Mesodermal cell (in vitro differentiated cells): Measurements from ENCODE around the gene LASP1NB.
"Not testable (repeated sequence)": the region's sequence is repeated elsewhere in the genome, so short reads cannot be mapped to it uniquely, and the experiment has no call there.

ENCODE experiments used
- H3K27ac ChIP-seq: 2 replicates; pipeline ENCODE4 v1.7.0; 2013; ENCODE audit warnings: mild to moderate bottlenecking, low read depth, low read length, moderate library complexity; ENCODE audit not compliant: severe bottlenecking
- H3K36me3 ChIP-seq: 2 replicates; pipeline ENCODE4 v1.7.1; 2013; ENCODE audit warnings: mild to moderate bottlenecking, low read length, moderate library complexity; ENCODE audit not compliant: control insufficient read depth, insufficient read depth
- H3K4me1 ChIP-seq: one replicate; pipeline ENCODE4 v1.7.1; 2013; ENCODE audit warnings: mild to moderate bottlenecking, low read length; ENCODE audit not compliant: insufficient read depth, control insufficient read depth, poor library complexity, severe bottlenecking
- H3K4me3 ChIP-seq: 2 replicates; pipeline ENCODE4 v1.7.0; 2013; ENCODE audit warnings: low read length, control low read depth, mild to moderate bottlenecking; ENCODE audit not compliant: insufficient read depth, poor library complexity, severe bottlenecking; ENCODE audit errors: extremely low read depth
- H3K9me3 ChIP-seq: 2 replicates; pipeline ENCODE4 v1.7.1; 2013; ENCODE audit warnings: mild to moderate bottlenecking, low read length, moderate library complexity; ENCODE audit not compliant: control insufficient read depth
- WGBS, 2 experiments: methylation state at CpG; one replicate each; pipeline ENCODE4 v1.1.5; 2013; ENCODE audit warnings: missing lambda C conversion rate in 2 of 2; ENCODE audit not compliant: insufficient coverage in 2 of 2; 5-methylcytosine and 5-hydroxymethylcytosine counted together

The LASP1NB gene

GRCh38 chr17:38940404-38940803 is 15.0 kb downstream of the LASP1NB start:
- Histone ChIP-seq H3K4me1 (no peaks in the 10 kb centered on the region), H3K27ac (no peak overlapping the region), H3K9me3 (no peaks in the 10 kb centered on the region), H3K36me3 (no peaks in the 10 kb centered on the region), H3K4me3 (no peak overlapping the region)
- no CpG with 5 or more reads among the region's 1 CpG for WGBS, 2 experiments

- no peaks in the 10 kb centered on the region for H3K36me3 ChIP-seq
- H3K9me3 ChIP-seq: no peaks in the 10 kb centered on the region
- no peaks in the 10 kb centered on the region for H3K4me1 ChIP-seq
- WGBS, 2 experiments: 87 to 100% methylated on average over 1 to 2 of the region's 4 CpGs
- H3K27ac ChIP-seq: no peak overlapping the region
- no peak overlapping the region for H3K4me3 ChIP-seq
Observed at GRCh38 chr17:38942696-38943334, 17.4 kb downstream of the LASP1NB start.

GRCh38 chr17:38943607-38944006 is 18.2 kb downstream of the LASP1NB start:
- Histone ChIP-seq H3K4me3 (no peak overlapping the region), H3K36me3 (no peaks in the 10 kb centered on the region), H3K9me3 (no peaks in the 10 kb centered on the region), H3K27ac (no peak overlapping the region), H3K4me1 (no peaks in the 10 kb centered on the region)
- WGBS, 2 experiments: 93 to 94% methylated on average over 5 to 6 of the region's 8 CpGs

- Histone ChIP-seq H3K4me3 (no peak overlapping the region), H3K27ac (no peak overlapping the region), H3K36me3 (no peaks in the 10 kb centered on the region), H3K4me1 (no peaks in the 10 kb centered on the region), H3K9me3 (no peaks in the 10 kb centered on the region)
- WGBS, 2 experiments: 100% methylated on average over 1 to 2 of the region's 2 CpGs
Observed at GRCh38 chr17:38947189-38947588, 21.8 kb downstream of the LASP1NB start.

- WGBS, 2 experiments: 90 to 96% methylated on average over 5 of the region's 7 CpGs
Observed at GRCh38 chr17:38953800-38954199, 28.4 kb downstream of the LASP1NB start.

GRCh38 chr17:38958326-38958725 is 32.9 kb downstream of the LASP1NB start:
- WGBS, 2 experiments: no CpG with 5 or more reads among the region's 1 CpG

More at GRCh38 chr17:38953800-38954199, 28.4 kb downstream of the LASP1NB start:
- H3K36me3 ChIP-seq, H3K27ac ChIP-seq, H3K9me3 ChIP-seq, H3K4me3 ChIP-seq, H3K4me1 ChIP-seq: not testable (repeated sequence)

GRCh38 chr17:38958756-38959155 is 33.3 kb downstream of the LASP1NB start:
- Histone ChIP-seq H3K9me3 (no peaks in the 10 kb centered on the region), H3K4me3 (no peak overlapping the region), H3K36me3 (no peaks in the 10 kb centered on the region), H3K4me1 (peaks cover 5% of the 10 kb centered on the region), H3K27ac (no peak overlapping the region)

More at GRCh38 chr17:38958326-38958725, 32.9 kb downstream of the LASP1NB start:
- Histone ChIP-seq H3K4me3 (no peak overlapping the region), H3K27ac (no peak overlapping the region), H3K9me3 (no peaks in the 10 kb centered on the region), H3K36me3 (no peaks in the 10 kb centered on the region), H3K4me1 (peaks cover 5% of the 10 kb centered on the region)

GRCh38 chr17:38959508-38959907 is 34.1 kb downstream of the LASP1NB start:
- Histone ChIP-seq H3K9me3 (no peaks in the 10 kb centered on the region), H3K4me1 (peaks cover 5% of the 10 kb centered on the region), H3K27ac (no peak overlapping the region), H3K4me3 (no peak overlapping the region), H3K36me3 (no peaks in the 10 kb centered on the region)
- 90 to 100% methylated on average over 2 of the region's 3 CpGs for WGBS, 2 experiments

GRCh38 chr17:38960402-38960801 is 35.0 kb downstream of the LASP1NB start:
- no peaks in the 10 kb centered on the region for H3K9me3 ChIP-seq
- H3K4me3 ChIP-seq: no peak overlapping the region
- WGBS, 2 experiments: 100% methylated on average over 1 of the region's 5 CpGs

GRCh38 chr17:38961413-38961812 is 36.0 kb downstream of the LASP1NB start:
- Histone ChIP-seq H3K4me1 (peaks cover 5% of the 10 kb centered on the region), H3K36me3 (no peaks in the 10 kb centered on the region), H3K4me3 (no peak overlapping the region), H3K27ac (no peak overlapping the region), H3K9me3 (no peaks in the 10 kb centered on the region)
- no CpG with 5 or more reads among the region's 4 CpGs for WGBS, 2 experiments

More at GRCh38 chr17:38960402-38960801, 35.0 kb downstream of the LASP1NB start:
- Histone ChIP-seq H3K27ac (no peak overlapping the region), H3K4me1 (peaks cover 5% of the 10 kb centered on the region), H3K36me3 (no peaks in the 10 kb centered on the region)

- H3K36me3 ChIP-seq: no peaks in the 10 kb centered on the region
- 67 to 73% methylated on average over 11 to 16 of the region's 21 CpGs for WGBS, 2 experiments
- H3K4me1 ChIP-seq: no peaks in the 10 kb centered on the region
- no peak within 1 kb of the TSS for H3K4me3 ChIP-seq
- no peak within 1 kb of the TSS for H3K27ac ChIP-seq
- no peaks in the 10 kb centered on the region for H3K9me3 ChIP-seq
Observed at GRCh38 chr17:38967290-38967738, 41.9 kb downstream of the LASP1NB start, which contains the start of gene FBXO47. TSS of gene FBXO47 (minus strand) at chr17:38967403. CDS start at chr17:38963025, 4,378 bp downstream.
